GM12878 (cell line): Measurements from ENCODE around the gene NECAB3.

Experiments used
- ATF3 ChIP-seq: IDR thresholded peaks from 2 replicates; pipeline ENCODE4 v1.6.1; 2011; ENCODE audit warnings: low read depth, mild to moderate bottlenecking, low read length, moderate library complexity, borderline replicate concordance; ENCODE audit errors: extremely low read depth
- BCL3 ChIP-seq: IDR thresholded peaks from 2 replicates; pipeline ENCODE4 v1.6.1; 2011; ENCODE audit warnings: borderline replicate concordance, low read depth, mild to moderate bottlenecking, moderate library complexity, low read length; ENCODE audit not compliant: insufficient read depth, poor library complexity, severe bottlenecking
- BCLAF1 ChIP-seq: fragments of 450-650 bp; IDR thresholded peaks from 2 replicates; pipeline ENCODE4 v1.6.1; 2017; ENCODE audit warnings: antibody characterized with exemption, mild to moderate bottlenecking, moderate library complexity
- CHD4 ChIP-seq: fragments of 200-600 bp; sonication (generic); IDR thresholded peaks from 2 replicates; pipeline ENCODE4 v1.6.1; 2016; ENCODE audit warnings: mild to moderate bottlenecking
- CTCF ChIP-seq, 3 experiments: IDR thresholded peaks in 2 of 3; conservative IDR thresholded peaks in 1 of 3; 2 replicates each; pipeline ENCODE4 v1.5.1; 2011; ENCODE audit warnings: low read depth in 3 of 3, low read length in 3 of 3, mild to moderate bottlenecking in 3 of 3, control low read depth in 2 of 3, moderate library complexity in 2 of 3, inconsistent platforms in 1 of 3, mixed read lengths in 1 of 3; ENCODE audit not compliant: control insufficient read depth in 2 of 3, insufficient read depth in 1 of 3; ENCODE audit errors: extremely low read depth in 1 of 3
- ESRRA ChIP-seq: IDR thresholded peaks from 2 replicates; pipeline ENCODE4 v1.6.1; 2012; ENCODE audit warnings: mild to moderate bottlenecking, low read length, improper control_type of control experiment
- EZH2 ChIP-seq: IDR thresholded peaks from 2 replicates; pipeline ENCODE4 v1.6.1; 2012; ENCODE audit warnings: low read depth, mild to moderate bottlenecking, control low read depth, inconsistent platforms, low read length, borderline replicate concordance; ENCODE audit not compliant: control insufficient read depth
- FOXM1 ChIP-seq: IDR thresholded peaks from 2 replicates; pipeline ENCODE4 v1.6.1; 2012; ENCODE audit warnings: low read depth, mild to moderate bottlenecking, inconsistent platforms, low read length, moderate library complexity
- HSF1 ChIP-seq: fragments of 150-350 bp; IDR thresholded peaks from 2 replicates; pipeline ENCODE4 v1.6.1; 2014; ENCODE audit warnings: mild to moderate bottlenecking, low read depth, low read length
- NR2C2 ChIP-seq: IDR thresholded peaks from 2 replicates; pipeline ENCODE4 v1.6.1; 2011; ENCODE audit warnings: borderline replicate concordance, low read depth; ENCODE audit not compliant: control insufficient read depth, insufficient read length
- POLR2A ChIP-seq: IDR thresholded peaks from 2 replicates; pipeline ENCODE4 v1.6.1; 2011; ENCODE audit warnings: low read depth, mild to moderate bottlenecking, low read length
- POLR2AphosphoS5 ChIP-seq: IDR thresholded peaks from 2 replicates; pipeline ENCODE4 v1.6.1; 2011; ENCODE audit warnings: mild to moderate bottlenecking, low read length, inconsistent platforms
- ZBTB4 ChIP-seq: fragments of 450-650 bp; formaldehyde crosslinking; IDR thresholded peaks from 2 replicates; pipeline ENCODE4 v1.4.0; 2022; ENCODE audit warnings: mild to moderate bottlenecking, moderate library complexity
- ZNF274 ChIP-seq: IDR thresholded peaks from one replicate; pipeline ENCODE4 v1.8.0; 2011; ENCODE audit not compliant: insufficient read length, insufficient read depth

GRCh38 chr20:33658510-33658909, 15.7 kb downstream of the NECAB3 start:
- TF ChIP-seq POLR2AphosphoS5 (no peak), HSF1 (no peak), CTCF (IDR thresholded peaks at IDR 0.05 in 2 of 3, conservative IDR thresholded peaks at IDR 0.05 in 1 of 3; ENCODE audit: control insufficient read depth in 2 of 3, extremely low read depth in 1 of 3, insufficient read depth in 1 of 3, low read depth in 3 of 3, low read length in 3 of 3) (no peak), ATF3 (no peak), POLR2A (no peak), BCLAF1 (no peak), NR2C2 (no peak), ZBTB4 (CRISPR knock-in tag) (no peak), ZNF274 (no peak), ESRRA (no peak), BCL3 (no peak), CHD4 (no peak), EZH2 (no peak), FOXM1 (no peak)
